NOMO-1 (cell line): Measurements from ENCODE around the gene FXYD4.
"Not testable (repeated sequence)": the region's sequence is repeated elsewhere in the genome, so short reads cannot be mapped to it uniquely, and the experiment has no call there.

ENCODE experiments used
- DNase-seq, 2 experiments: peaks; one replicate each; lab custom pipeline; 2025; ENCODE audit not compliant: unreplicated experiment in 2 of 2; lab: John Stamatoyannopoulos, UW

The FXYD4 gene

DNA sequence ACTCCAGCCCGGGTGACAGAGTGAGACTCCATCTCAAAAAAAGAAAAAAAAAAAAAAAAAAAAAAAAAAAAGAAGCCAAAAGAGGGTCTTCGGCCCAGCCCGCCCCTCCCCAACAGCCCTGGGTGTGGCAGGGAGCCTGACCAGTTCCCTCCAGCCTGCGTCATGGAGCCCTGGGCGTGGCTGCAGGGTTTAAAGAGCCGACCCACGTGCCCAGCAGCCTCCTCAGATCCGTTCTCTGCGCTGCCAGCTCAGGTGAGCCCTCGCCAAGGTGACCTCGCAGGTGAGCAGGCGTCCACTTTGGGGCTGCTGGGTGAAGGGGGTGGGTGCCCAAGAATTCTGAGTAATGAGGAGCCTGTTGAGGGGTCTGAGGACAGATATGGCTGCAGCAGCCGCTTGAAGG is at the start of gene FXYD4:
TSS of gene FXYD4 (plus strand) at position 219 of the 400 bp plus-strand sequence. CDS start 2,111 bp downstream, outside the sequence.
- DNase-seq: no peak

DNA sequence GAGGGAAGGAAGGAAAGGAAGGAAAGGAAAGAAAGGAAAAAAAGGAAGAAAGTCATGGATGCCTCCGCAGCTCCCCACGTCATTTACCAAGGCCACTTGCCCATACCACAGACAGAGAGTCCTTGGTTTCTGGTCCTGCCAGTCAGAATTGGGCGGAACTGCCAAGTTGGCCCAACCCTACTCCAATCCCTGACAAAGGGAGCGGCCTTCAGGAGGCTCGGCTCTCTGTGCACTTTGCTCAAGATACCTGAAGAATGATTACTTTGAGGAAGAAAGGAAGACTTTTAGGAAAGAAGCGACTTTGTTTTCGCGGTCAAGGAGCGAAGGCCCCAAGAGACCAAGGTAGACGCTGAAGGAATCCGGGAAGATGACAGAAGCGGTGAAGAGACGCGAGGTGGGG is 49.1 kb upstream of the FXYD4 start:
- DNase-seq: no peak

GRCh38 chr10:43322769-43323168 is 48.7 kb upstream of the FXYD4 start:
- DNase-seq: no peak

- DNase-seq: no peak
Measured at GRCh38 chr10:43323245-43323644, 48.2 kb upstream of the FXYD4 start.

GRCh38 chr10:43324876-43325275 is 46.6 kb upstream of the FXYD4 start:
- DNase-seq: no peak

DNA sequence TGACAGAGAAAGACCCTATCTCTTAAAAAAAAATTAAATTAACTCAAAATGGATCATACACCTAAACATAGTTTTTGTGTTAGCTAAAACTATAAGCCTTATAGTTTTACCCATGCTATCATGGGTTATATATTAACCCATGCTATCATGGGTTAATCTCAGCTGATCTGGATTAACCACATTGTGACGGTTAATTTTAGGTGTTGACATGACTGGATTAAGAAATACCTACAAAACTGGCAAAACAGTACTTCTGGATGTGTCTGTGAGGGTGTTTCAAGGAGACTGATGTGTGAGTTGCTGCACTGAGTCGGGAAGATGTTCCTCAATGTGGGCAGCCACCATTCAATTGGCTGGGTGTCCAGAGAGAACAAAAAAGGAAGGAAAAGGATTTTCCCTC is 44.3 kb upstream of the FXYD4 start:
- DNase-seq: peak in 1 of 2 experiments; percentile 13

DNA sequence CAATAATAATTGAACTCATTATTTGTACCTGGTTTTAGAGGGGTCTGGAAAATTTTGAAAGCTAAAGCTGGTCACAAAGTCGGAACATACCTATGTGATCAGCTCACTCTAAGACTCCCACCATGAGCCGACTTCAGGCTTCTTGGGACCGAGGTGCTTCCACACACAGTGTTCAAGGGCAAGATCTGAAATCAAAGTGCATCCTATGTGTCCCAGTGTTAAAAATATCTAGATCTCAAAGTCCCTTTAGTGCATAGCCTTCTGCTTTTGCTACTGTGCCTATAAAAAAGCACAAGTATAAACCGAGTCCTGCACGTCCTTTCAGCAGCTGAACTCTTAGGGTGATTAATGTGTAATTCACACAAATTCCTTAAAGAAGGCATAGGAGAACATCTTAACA is 43.5 kb upstream of the FXYD4 start:
- no peak for DNase-seq

GRCh38 chr10:43328810-43329209 is 42.6 kb upstream of the FXYD4 start:
- not testable (repeated sequence) for DNase-seq

DNA sequence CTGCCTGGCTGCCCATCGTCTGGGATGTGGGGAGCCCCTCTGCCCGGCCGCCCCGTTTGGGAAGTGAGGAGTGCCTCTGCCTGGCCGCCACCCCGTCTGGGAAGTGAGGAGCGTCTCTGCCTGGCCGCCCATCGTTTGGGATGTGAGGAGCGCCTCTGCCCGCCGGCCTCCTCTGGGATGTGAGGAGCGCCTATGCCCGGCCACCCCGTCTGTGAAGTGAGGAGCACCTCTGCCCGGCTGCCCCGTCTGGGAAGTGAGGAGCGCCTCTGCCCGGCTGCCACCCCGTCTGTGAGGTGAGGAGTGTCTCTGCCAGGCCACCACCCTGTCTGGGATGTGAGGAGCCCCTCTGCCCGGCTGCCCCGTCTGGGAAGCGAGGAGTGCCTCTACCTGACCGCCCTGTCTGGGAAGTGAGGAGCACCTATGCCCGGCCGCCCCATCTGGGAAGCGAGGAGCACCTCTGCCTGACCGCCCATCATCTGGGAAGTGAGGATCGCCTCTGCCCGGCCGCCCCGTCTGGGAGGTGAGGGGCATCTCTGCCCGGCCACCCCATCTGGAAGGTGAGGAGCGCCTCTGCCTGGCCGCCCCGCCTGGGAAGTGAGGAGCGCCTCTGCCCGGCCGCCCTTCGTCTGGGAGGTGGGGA is 42.1 kb upstream of the FXYD4 start:
- DNase-seq: not testable (repeated sequence)

DNA sequence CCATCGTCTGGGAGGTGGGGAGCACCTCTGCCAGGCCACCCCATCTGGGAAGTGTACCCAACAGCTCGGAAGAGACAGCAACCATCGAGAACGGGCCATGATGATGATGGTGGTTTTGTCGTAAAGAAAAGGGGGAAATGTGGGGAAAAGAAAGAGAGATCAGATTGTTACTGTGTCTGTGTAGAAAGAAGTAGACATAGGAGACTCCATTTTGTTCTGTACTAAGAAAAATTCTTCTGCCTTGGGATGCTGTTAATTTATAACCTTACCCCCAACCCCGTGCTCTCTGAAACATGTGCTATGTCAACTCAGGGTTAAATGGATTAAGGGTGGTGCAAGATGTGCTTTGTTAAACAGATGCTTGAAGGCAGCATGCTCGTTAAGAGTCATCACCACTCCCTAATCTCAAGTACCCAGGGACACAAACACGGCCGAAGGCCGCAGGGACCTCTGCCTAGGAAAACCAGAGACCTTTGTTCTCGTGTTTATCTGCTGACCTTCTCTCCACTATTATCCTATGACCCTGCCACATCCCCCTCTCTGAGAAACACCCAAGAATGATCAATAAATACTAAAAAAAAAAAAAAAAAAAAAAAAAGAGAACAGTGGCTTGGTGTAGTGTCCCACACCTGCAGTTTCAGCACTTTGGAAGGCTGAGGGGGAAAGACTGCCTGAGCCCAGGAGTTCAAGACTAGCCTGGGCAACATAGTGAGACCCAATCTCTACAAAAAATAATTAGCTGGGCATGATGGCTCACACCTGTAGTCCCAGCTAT is 41.2 kb upstream of the FXYD4 start:
- DNase-seq: not testable (repeated sequence)

DNA sequence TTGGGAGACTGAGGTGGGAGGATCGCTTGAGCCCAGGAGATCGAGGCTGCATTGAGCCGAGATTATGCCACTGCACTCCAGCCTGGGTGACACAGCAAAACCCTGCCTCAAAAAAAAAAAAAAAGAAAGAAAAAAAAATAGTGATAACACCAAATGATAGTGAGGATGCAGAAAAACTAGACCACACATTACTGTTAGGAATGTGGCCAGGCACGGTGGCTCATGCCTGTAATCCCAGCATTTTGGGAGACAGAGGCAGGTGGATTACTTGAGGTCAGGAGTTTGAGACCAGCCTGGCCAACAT is 40.7 kb upstream of the FXYD4 start:
- not testable (repeated sequence) for DNase-seq

- DNase-seq: no peak
Measured at GRCh38 chr10:43333653-43334052, 37.8 kb upstream of the FXYD4 start.

DNA sequence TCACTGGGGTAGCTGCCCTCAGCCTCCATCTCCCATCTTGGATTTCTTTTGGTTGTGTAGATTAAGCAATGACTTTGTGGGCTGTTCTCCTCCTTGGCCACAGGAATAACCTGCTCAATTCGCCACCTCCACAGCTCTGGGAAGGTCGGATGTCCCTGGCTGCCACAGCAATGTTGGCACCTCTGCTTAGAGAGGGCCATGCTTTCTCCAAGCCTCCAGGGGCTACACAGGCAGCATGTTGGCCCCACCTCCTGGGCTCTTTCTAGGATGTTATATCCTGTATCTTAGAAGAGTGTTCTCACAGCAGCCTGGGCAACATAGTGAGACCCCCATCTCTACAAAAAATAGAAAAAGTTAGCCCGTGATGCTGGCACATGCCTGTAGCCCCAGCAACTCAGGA is 35.4 kb upstream of the FXYD4 start:
- no peak for DNase-seq

DNA sequence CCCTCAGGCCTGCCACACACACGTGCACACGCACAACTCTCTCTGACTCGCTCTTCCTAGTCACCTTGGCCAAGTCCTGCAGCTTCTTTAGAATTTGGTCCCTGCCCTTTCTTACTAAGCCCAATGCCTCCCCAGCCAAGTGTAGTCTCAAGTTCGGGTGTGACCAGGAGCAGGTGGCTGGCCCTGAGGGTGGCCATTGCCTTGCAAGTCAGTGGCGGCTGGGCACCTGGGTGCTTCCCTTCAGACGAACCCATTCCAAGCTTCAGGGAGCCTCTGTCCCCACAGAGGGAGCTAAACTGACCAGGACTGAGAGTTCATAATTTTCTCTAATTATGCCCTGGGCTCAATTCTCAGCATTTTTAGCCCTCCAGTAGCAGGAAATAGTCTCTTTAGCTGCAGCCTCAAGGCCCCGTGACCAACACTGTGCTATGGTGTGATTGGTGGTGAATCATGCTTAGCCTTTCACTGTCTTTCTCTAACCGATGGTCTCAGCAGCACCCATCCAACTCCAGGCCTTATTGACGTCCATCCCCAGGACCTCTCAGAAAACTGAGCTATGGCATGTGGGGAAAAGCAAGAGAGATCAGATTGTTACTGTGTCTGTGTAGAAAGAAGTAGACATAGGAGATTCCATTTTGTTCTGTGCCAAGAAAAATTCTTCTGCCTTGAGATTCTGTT is 34.7 kb upstream of the FXYD4 start:
- DNase-seq: no peak

- DNase-seq: not testable (repeated sequence)
Measured at GRCh38 chr10:43337536-43337935, 33.9 kb upstream of the FXYD4 start.

GRCh38 chr10:43338117-43338516 is 33.3 kb upstream of the FXYD4 start:
- no peak for DNase-seq

- no peak for DNase-seq
Measured at GRCh38 chr10:43339136-43339535, 32.3 kb upstream of the FXYD4 start.

DNA sequence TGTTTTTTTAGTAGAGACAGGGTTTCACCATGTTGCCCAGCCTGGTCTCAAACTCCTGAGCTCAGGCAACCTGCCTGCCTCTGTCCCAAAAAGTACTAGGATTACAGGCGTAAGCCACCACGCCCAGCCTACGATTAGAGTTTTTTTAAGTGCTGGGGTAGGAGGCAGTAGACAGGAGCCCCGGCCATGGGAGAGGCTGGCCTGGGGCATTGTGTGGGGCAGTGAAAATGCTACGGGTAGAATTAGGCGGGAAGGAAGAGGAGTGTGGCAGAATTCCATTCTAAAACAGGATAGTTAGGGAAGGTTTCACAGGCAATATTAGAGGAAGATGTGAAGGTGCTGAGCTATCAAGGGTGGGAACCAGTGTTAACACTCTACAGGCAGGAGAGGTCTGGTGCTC is 31.3 kb upstream of the FXYD4 start:
- no peak for DNase-seq

GRCh38 chr10:43340619-43341018 is 30.8 kb upstream of the FXYD4 start:
- no peak for DNase-seq

- no peak for DNase-seq
Measured at GRCh38 chr10:43341450-43341849, 30.0 kb upstream of the FXYD4 start.

GRCh38 chr10:43342279-43343125 is 28.9 kb upstream of the FXYD4 start:
- DNase-seq: no peak
